ENCODE measurements around the gene BAZ2B. TPM values are rescaled to one million over a fixed set of nuclear protein-coding genes. Genes with fewer than 3 reads are reported as not detected.

Gene BAZ2B
- polyA plus RNA-seq, 1 of the 3 experiments (the other 2 are of a cell fraction), result 10.2 TPM

GRCh38 chr2:159381574-159381973 lies 234.8 kb downstream of the BAZ2B start:
- no peak overlapping the region for H2AFZ ChIP-seq (ENCODE audit: low read depth)
- H3K27me3 ChIP-seq (ENCODE audit: insufficient read depth), result no peaks in the 10 kb centered on the region
- no peak overlapping the region for H3K4me3 ChIP-seq (ENCODE audit: low read depth in 2 of 2, low read length in 1 of 2)
- CTCF ChIA-PET, result no interaction called here
- H3K79me2 ChIP-seq (ENCODE audit: insufficient read depth), result no peaks in the 10 kb centered on the region
- H3K9ac ChIP-seq, result no peak overlapping the region
- H3K9me2 ChIP-seq, result no peaks in the 10 kb centered on the region
- POLR2A ChIA-PET, result no interaction called here
- no peak for TF ChIP-seq FOXM1 (IDR thresholded peaks at IDR 0.05; ENCODE audit: low read depth)
- TF ChIP-seq, protein P1, sequence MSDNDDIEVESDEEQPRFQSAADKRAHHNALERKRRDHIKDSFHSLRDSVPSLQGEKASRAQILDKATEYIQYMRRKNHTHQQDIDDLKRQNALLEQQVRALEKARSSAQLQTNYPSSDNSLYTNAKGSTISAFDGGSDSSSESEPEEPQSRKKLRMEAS (IDR thresholded peaks at IDR 0.05; ENCODE audit: low read depth), result no peak
- no peak for TF ChIP-seq FOXJ3 (CRISPR knock-in tag; IDR thresholded peaks at IDR 0.05)
- TF ChIP-seq PBX3 (IDR thresholded peaks at IDR 0.05), result no peak
- TF ChIP-seq POLR2AphosphoS5 (IDR thresholded peaks at IDR 0.05; ENCODE audit: low read depth, low read length), result no peak
- TF ChIP-seq GABPA (IDR thresholded peaks at IDR 0.05; ENCODE audit: low read depth), result no peak
- TF ChIP-seq FOSL2 (IDR thresholded peaks at IDR 0.05; ENCODE audit: borderline replicate concordance, low read depth), result no peak
- no peak for TF ChIP-seq MEF2A (IDR thresholded peaks at IDR 0.05; ENCODE audit: borderline replicate concordance, low read depth)
- TF ChIP-seq, protein P2, sequence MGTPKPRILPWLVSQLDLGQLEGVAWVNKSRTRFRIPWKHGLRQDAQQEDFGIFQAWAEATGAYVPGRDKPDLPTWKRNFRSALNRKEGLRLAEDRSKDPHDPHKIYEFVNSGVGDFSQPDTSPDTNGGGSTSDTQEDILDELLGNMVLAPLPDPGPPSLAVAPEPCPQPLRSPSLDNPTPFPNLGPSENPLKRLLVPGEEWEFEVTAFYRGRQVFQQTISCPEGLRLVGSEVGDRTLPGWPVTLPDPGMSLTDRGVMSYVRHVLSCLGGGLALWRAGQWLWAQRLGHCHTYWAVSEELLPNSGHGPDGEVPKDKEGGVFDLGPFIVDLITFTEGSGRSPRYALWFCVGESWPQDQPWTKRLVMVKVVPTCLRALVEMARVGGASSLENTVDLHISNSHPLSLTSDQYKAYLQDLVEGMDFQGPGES (IDR thresholded peaks at IDR 0.05; ENCODE audit: low read depth, low read length), result no peak
- no peak for TF ChIP-seq GATA2 (CRISPR knock-in tag; IDR thresholded peaks at IDR 0.05)
- TF ChIP-seq NRF1 (IDR thresholded peaks at IDR 0.05; ENCODE audit: low read depth, low read length), result no peak
- TF ChIP-seq YY1 (IDR thresholded peaks at IDR 0.05; ENCODE audit: low read depth), result no peak
- TF ChIP-seq, protein P3, sequence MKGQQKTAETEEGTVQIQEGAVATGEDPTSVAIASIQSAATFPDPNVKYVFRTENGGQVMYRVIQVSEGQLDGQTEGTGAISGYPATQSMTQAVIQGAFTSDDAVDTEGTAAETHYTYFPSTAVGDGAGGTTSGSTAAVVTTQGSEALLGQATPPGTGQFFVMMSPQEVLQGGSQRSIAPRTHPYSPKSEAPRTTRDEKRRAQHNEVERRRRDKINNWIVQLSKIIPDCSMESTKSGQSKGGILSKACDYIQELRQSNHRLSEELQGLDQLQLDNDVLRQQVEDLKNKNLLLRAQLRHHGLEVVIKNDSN (IDR thresholded peaks at IDR 0.05; ENCODE audit: borderline replicate concordance, low read depth), result no peak
- no peak for TF ChIP-seq RFX5 (IDR thresholded peaks at IDR 0.05; ENCODE audit: low read length)
- no peak for TF ChIP-seq ZBTB33 (IDR thresholded peaks at IDR 0.05; ENCODE audit: borderline replicate concordance, low read depth)
- no peak for TF ChIP-seq TCF12 (IDR thresholded peaks at IDR 0.05)
- no peak for TF ChIP-seq ELF1 (IDR thresholded peaks at IDR 0.05)
- TF ChIP-seq RAD21 (IDR thresholded peaks at IDR 0.05; ENCODE audit: low read length), result no peak
- no peak for TF ChIP-seq CHD2 (IDR thresholded peaks at IDR 0.05; ENCODE audit: low read length, partially characterized antibody)
- no peak for TF ChIP-seq TEAD4 (IDR thresholded peaks at IDR 0.05; ENCODE audit: borderline replicate concordance, insufficient read depth)
- H3F3A ChIP-seq (replicated peaks; ENCODE audit: insufficient read depth), result no peaks in the 10 kb centered on the region
- no peak for DNase-seq
- H3K36me3 ChIP-seq (replicated peaks in 1 of 2; ENCODE audit: control insufficient read depth in 1 of 2, insufficient read depth in 2 of 2, low read length in 1 of 2), result peaks cover 46 to 52% of the 10 kb centered on the region in 2 experiments
- H4K20me1 ChIP-seq (ENCODE audit: insufficient read depth), result no peaks in the 10 kb centered on the region
- H3K4me2 ChIP-seq, result no peak overlapping the region
- no peaks in the 10 kb centered on the region for H3K4me1 ChIP-seq (ENCODE audit: control insufficient read depth in 1 of 2, insufficient read depth in 2 of 2, low read depth in 1 of 2, low read length in 1 of 2)
- no peaks in the 10 kb centered on the region for H3K9me3 ChIP-seq
- no peak overlapping the region for H3K27ac ChIP-seq (ENCODE audit: low read depth in 2 of 2, low read length in 1 of 2)
